GM20000 (cell line): ENCODE data around the gene ROBO4.

Experiments used
- DNase-seq: peaks from one replicate; pipeline ENCODE4 v3.0.0; 2012; ENCODE audit warnings: low spot score
- CTCF ChIP-seq: IDR thresholded peaks from 2 replicates; pipeline ENCODE4 v1.5.1; 2012; ENCODE audit warnings: mild to moderate bottlenecking, control low read depth; ENCODE audit errors: extremely low read depth, missing control alignments

ROBO4 gene

DNA sequence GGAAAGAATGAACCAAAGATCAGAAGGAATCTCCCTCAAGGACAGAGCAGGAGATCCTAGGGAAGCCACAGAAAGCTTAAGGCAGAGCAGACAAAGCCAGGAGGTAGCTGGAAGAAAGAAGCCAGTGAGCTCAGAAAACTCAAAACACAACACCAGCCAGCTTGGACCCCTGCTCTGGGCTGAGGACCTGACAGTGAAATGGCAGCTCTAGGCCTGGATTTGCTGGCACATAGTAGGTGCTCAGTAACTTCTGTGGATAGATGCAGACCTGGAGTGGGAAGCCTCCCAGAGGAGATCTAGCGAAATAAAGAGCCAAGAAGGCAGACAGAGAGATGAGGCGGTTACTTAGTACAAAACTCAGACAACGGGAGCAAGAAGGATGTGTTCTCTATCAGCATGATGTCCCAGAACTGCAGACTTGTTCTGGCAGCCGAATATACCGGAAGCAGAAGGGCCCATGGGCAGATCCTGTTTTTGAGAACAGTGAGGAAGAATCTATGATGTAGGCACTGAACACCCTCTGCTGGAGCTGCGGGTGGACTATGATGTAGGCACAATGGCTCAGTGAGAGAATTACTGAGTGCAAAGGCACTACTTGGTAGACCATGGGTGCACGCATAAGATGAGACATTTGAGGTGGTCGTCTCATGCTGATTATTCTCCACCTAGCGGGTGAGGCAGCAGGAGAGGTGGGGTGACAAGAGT, 4.8 kb downstream of the ROBO4 start:
- DNase-seq, result no peak
- no peak for TF ChIP-seq CTCF

GRCh38 chr11:124892146-124892545, 5.5 kb downstream of the ROBO4 start:
- no peak for DNase-seq
- no peak for TF ChIP-seq CTCF

DNA sequence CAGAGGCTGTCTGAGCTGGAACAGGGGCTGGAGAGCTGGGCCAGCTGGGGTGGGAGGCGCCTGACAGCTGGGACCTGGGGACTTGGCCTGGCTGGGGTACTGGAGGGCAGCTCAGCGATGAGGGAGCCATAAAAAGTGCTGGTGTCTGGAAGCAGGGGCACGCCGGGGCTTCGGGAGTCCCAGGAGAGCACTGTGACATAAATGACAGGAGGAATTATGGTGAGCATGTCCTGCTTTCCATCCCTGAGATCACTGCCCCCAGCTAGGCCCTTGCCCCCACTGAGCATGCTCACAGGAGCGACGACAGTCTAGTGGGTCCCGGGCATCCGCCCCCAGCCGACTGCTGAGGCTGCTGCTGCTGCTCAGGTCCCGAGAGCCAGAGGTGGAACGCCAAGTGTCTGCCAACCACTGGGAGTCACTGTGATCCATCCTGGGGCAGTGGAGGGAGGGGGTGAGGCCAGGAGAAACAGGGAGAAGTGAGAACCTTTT, 6.2 kb downstream of the ROBO4 start:
- DNase-seq, result no peak
- TF ChIP-seq CTCF, result no peak

DNA sequence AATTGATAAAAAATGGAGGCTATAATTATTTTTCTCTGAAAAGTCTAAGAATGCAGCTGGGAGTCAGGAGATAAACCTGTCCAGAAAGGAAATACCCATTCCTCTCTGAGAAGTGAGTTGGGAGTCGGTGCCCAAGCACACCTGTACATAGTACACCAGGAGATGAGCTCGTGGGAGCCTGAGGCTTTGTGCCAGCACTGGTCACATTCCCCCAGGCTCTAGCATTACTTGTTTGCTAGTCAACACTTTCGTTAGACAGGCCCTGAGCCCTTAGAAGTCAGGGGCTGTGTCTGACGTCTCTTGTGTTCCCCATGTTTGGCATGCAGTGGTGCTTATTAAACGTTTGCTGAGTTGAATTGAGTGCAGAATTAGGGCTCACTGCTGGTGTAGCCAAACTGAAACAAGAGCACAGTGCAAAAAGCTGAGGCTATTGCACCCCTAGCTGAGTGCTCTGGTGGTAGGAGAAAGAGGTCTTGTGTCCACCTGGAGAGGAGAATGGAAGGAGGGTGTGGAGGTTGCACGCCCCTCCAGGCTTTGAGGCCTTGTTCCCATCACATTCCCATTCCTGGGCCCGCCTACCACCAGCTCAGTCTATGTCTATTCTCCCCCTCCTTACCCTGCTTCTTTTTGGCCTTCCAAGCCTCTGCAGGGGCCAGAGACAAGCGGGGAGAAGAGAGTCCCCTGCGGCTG, 6.8 kb downstream of the ROBO4 start:
- TF ChIP-seq CTCF, result no peak
- no peak for DNase-seq

DNA sequence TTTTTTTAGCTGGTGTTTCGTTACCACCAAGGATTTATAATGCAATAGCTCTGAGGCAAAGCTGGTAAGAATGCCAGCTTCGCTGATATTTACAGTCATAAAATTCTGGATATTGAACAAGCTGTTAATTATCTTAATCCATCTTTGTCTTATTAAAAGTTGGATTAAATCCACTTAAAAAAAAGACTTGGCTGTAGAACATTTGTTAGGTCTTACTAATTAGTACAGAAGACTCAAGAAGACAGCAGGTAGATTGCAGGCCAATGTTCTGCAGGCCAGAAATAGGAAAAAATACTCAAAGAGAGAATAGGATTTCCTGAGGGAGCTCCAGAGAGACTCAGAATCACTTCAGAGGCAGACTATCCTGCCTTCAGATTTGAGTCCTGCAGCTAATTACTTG, 7.5 kb downstream of the ROBO4 start:
- DNase-seq, result no peak
- TF ChIP-seq CTCF, result no peak

DNA sequence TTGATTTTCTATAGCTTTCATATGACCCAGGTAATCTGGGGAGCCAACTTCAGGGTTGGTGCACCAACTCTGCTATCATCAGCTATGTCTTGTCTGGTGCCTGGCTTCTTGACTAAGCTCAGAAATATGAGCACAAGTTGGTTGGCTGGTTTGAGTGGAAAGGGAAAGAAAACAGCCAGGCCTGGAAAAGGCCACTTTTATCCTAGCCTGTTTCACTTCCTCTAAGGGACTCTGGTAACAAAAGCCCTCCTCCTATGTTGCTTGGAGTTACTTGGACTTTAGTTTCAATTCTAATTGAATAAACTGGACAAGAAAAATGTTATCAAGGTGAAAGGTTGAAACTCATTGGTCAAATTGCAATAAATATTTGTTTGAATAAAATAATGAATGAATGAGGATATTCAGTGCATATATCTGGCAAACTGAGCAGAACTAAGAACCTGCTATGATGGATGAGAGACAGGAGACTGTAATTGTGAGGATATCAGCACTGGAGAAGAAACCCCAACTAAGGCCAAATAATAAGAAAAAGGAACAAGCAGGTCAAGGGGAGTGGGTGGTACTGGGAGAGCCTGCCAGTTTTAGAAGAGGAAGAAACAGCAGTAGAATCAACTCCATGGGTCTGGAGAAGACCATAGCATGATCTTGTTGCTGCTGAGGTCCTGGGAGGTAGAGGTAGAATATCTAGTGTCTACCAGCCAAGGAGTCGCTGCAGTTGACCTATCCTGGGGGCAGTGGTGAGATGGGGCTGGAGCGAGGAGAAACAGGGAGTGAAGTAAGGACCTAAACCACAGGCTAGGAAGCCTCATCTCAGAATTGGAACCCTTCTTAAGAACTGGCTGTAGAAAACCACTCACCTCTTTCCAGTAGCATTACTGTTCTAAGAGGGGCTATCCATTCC, 8.2 kb downstream of the ROBO4 start:
- DNase-seq, result no peak
- no peak for TF ChIP-seq CTCF

GRCh38 chr11:124887667-124888013, 10.0 kb downstream of the ROBO4 start:
- TF ChIP-seq CTCF, result no peak
- no peak for DNase-seq
